CD4-positive, alpha-beta T cell treated with Interferon gamma for 1 hour (primary cell): ENCODE results near the gene TLR8.

Source experiments
- DNase-seq: peaks from one replicate; pipeline ENCODE4 v3.0.0-alpha.2; 2020

TLR8 gene

DNA sequence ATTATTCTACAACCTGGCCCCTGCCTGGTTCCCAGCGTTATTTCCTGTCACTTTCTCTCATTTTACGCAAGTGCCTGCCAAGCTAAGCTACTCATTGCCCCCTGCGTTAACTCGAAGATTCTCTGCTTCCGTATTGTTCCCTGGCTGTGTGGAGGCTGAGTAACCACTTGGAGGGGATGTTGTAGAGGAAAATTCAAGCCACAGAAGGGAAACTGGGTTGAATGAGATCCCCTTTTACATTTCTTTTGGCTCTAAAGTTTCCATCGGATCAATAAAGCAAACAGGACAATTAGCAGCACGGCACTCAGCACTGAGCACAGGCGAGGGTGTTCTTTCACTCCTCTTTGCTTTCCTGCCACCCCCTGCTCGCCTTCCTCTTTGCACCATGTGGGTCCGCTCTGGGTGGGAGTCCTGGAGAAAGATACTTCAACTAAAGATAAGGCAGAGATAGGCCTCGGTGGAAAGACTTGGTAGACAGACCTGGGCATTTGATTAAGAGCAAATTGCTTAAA, 64.3 kb downstream of the TLR8 start:
- peak; percentile 70 for DNase-seq

- DNase-seq = peak; percentile 39
These were observed 65.0 kb downstream of the TLR8 start for GRCh38 chrX:12971282-12972003.

DNA sequence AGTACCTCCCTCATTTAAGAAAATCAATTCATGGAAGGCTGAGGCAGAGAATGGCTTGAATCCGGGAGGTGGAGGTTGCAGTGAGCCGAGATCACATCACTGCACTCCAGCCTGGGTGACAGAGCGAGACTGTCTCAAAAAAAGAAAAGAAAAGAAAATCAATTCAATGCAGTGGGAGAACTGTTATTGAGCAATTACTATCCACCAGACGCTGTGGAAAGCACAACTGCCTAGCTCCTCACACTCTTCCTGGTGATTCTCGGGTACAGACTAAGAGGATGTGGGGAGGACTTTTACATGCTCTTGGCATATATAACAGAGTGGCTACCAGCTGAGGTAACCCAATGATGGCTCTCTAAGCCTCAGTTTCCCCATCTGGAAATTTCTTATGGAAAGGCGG, 65.8 kb downstream of the TLR8 start:
- DNase-seq = no peak
